ENCODE measurements around the gene TRMT11. TPM values are rescaled to one million over a fixed set of nuclear protein-coding genes. Genes with fewer than 3 reads are reported as not detected.

Gene TRMT11
- total RNA-seq (10 to 100 TPM; 30.4 to 34.3 TPM), polyA plus RNA-seq (10 to 100 TPM; 13.9 to 23.0 TPM)
- long read RNA-seq, donor 1, transcript TRMT11-201 (13 exons, 1,565 nt): major isoform, 34 of 68 reads
- long read RNA-seq, donor 1, partial matches to known transcripts: 4 of 68 reads
- long read RNA-seq, donor 1, other reads (novel, unspliced or antisense): 29 of 68 reads
- long read RNA-seq, donor 2, transcript TRMT11-201 (13 exons, 1,565 nt): major isoform, 7 of 21 reads
- long read RNA-seq, donor 2, partial matches to known transcripts: 3 of 21 reads
- long read RNA-seq, donor 2, other reads (novel, unspliced or antisense): 11 of 21 reads

GRCh38 chr6:125986301-125987025 lies at the start of gene TRMT11:
TRMT11 (plus strand) TSS chr6:125986540; CDS start chr6:125986551, 11 bp downstream.
- no peaks in the 10 kb centered on the region for H3K36me3 ChIP-seq (ENCODE audit: control insufficient read depth in 1 of 2, insufficient read depth in 2 of 2, low read length in 1 of 2)
- H3K4me1 ChIP-seq (ENCODE audit: control insufficient read depth in 1 of 2, insufficient read depth in 2 of 2, low read length in 2 of 2): peaks cover 4 to 5% of the 10 kb centered on the region in 2 donors
- H3K27me3 ChIP-seq (ENCODE audit: control insufficient read depth in 1 of 2, insufficient read depth in 2 of 2, low read length in 1 of 2): no peaks in the 10 kb centered on the region
- ATAC-seq (ENCODE audit: low FRiP score) (peak; percentile 96), DNase-seq (peak; percentile 91 to 95)
- H3K27ac ChIP-seq (ENCODE audit: low read depth in 1 of 2, low read length in 2 of 2): peak within 1 kb of the TSS; percentile 2 to 18
- intact Hi-C loops (cut with DNase I): no loop called here
- H3K9me3 ChIP-seq (ENCODE audit: control insufficient read depth, low read length): no peaks in the 10 kb centered on the region
- 0% methylated on average over 52 of the region's 52 CpGs for WGBS, 2 donors
- H3K4me3 ChIP-seq (ENCODE audit: low read length in 2 of 2): peak within 1 kb of the TSS; percentile 51 to 92

GRCh38 chr6:125939026-125939425 lies 47.3 kb upstream of the TRMT11 start:
- H3K36me3 ChIP-seq (ENCODE audit: control insufficient read depth in 1 of 2, insufficient read depth in 2 of 2, low read length in 1 of 2): no peaks in the 10 kb centered on the region
- H3K27me3 ChIP-seq (ENCODE audit: control insufficient read depth in 1 of 2, insufficient read depth in 2 of 2, low read length in 1 of 2): no peaks in the 10 kb centered on the region
- whole genome bisulfite sequencing, 2 donors: 83 to 94% methylated on average over 1 of the region's 1 CpG
- no peak overlapping the region for H3K27ac ChIP-seq (ENCODE audit: low read depth in 1 of 2, low read length in 2 of 2)
- no peak overlapping the region for H3K4me3 ChIP-seq (ENCODE audit: low read length in 2 of 2)
- intact Hi-C loops (cut with DNase I): no loop called here
- DNase-seq: no peak
- no peak for ATAC-seq (ENCODE audit: low FRiP score)
- H3K4me1 ChIP-seq (ENCODE audit: control insufficient read depth in 1 of 2, insufficient read depth in 2 of 2, low read length in 2 of 2): no peaks in the 10 kb centered on the region
- no peaks in the 10 kb centered on the region for H3K9me3 ChIP-seq (ENCODE audit: control insufficient read depth, low read length)

GRCh38 chr6:125939791-125940190 lies 46.5 kb upstream of the TRMT11 start:
- ATAC-seq (ENCODE audit: low FRiP score) (no peak), DNase-seq (no peak)
- intact Hi-C loops (cut with DNase I): no loop called here
- H3K4me3 ChIP-seq (ENCODE audit: low read length in 2 of 2): no peak overlapping the region
- 88 to 90% methylated on average over 2 of the region's 2 CpGs for WGBS, 2 donors
- H3K4me1 ChIP-seq (ENCODE audit: control insufficient read depth in 1 of 2, insufficient read depth in 2 of 2, low read length in 2 of 2): no peaks in the 10 kb centered on the region
- no peak overlapping the region for H3K27ac ChIP-seq (ENCODE audit: low read depth in 1 of 2, low read length in 2 of 2)
- no peaks in the 10 kb centered on the region for H3K9me3 ChIP-seq (ENCODE audit: control insufficient read depth, low read length)
- no peaks in the 10 kb centered on the region for H3K27me3 ChIP-seq (ENCODE audit: control insufficient read depth in 1 of 2, insufficient read depth in 2 of 2, low read length in 1 of 2)
- H3K36me3 ChIP-seq (ENCODE audit: control insufficient read depth in 1 of 2, insufficient read depth in 2 of 2, low read length in 1 of 2): no peaks in the 10 kb centered on the region

- ATAC-seq (ENCODE audit: low FRiP score) (no peak), DNase-seq (no peak)
- H3K27me3 ChIP-seq (ENCODE audit: control insufficient read depth in 1 of 2, insufficient read depth in 2 of 2, low read length in 1 of 2): no peaks in the 10 kb centered on the region
- 46 to 50% methylated on average over 5 of the region's 5 CpGs for WGBS, 2 donors
- H3K27ac ChIP-seq (ENCODE audit: low read depth in 1 of 2, low read length in 2 of 2): no peak overlapping the region
- intact Hi-C loops (cut with DNase I): no loop called here
- H3K4me1 ChIP-seq (ENCODE audit: control insufficient read depth in 1 of 2, insufficient read depth in 2 of 2, low read length in 2 of 2): peaks cover 0 to 2% of the 10 kb centered on the region in 2 donors
- no peaks in the 10 kb centered on the region for H3K36me3 ChIP-seq (ENCODE audit: control insufficient read depth in 1 of 2, insufficient read depth in 2 of 2, low read length in 1 of 2)
- H3K9me3 ChIP-seq (ENCODE audit: control insufficient read depth, low read length): no peaks in the 10 kb centered on the region
- no peak overlapping the region for H3K4me3 ChIP-seq (ENCODE audit: low read length in 2 of 2)
Measured at GRCh38 chr6:125940247-125941041, 45.9 kb upstream of the TRMT11 start.

GRCh38 chr6:125942672-125943527 lies 43.4 kb upstream of the TRMT11 start:
- no peak overlapping the region for H3K4me3 ChIP-seq (ENCODE audit: low read length in 2 of 2)
- DNase-seq: no peak
- no peak for ATAC-seq (ENCODE audit: low FRiP score)
- no peak overlapping the region for H3K27ac ChIP-seq (ENCODE audit: low read depth in 1 of 2, low read length in 2 of 2)
- no peaks in the 10 kb centered on the region for H3K36me3 ChIP-seq (ENCODE audit: control insufficient read depth in 1 of 2, insufficient read depth in 2 of 2, low read length in 1 of 2)
- WGBS, 2 donors: 92 to 93% methylated on average over 10 of the region's 10 CpGs
- intact Hi-C loops (cut with DNase I): no loop called here
- peaks cover 0 to 3% of the 10 kb centered on the region in 2 donors for H3K4me1 ChIP-seq (ENCODE audit: control insufficient read depth in 1 of 2, insufficient read depth in 2 of 2, low read length in 2 of 2)
- no peaks in the 10 kb centered on the region for H3K27me3 ChIP-seq (ENCODE audit: control insufficient read depth in 1 of 2, insufficient read depth in 2 of 2, low read length in 1 of 2)
- H3K9me3 ChIP-seq (ENCODE audit: control insufficient read depth, low read length): no peaks in the 10 kb centered on the region

GRCh38 chr6:125943528-125944433 lies 42.6 kb upstream of the TRMT11 start:
- H3K9me3 ChIP-seq (ENCODE audit: control insufficient read depth, low read length): no peaks in the 10 kb centered on the region
- no peaks in the 10 kb centered on the region for H3K27me3 ChIP-seq (ENCODE audit: control insufficient read depth in 1 of 2, insufficient read depth in 2 of 2, low read length in 1 of 2)
- peaks cover 0 to 3% of the 10 kb centered on the region in 2 donors for H3K4me1 ChIP-seq (ENCODE audit: control insufficient read depth in 1 of 2, insufficient read depth in 2 of 2, low read length in 2 of 2)
- H3K4me3 ChIP-seq (ENCODE audit: low read length in 2 of 2): no peak overlapping the region
- WGBS, 2 donors: 90 to 91% methylated on average over 4 of the region's 4 CpGs
- no peak for ATAC-seq (ENCODE audit: low FRiP score)
- H3K27ac ChIP-seq (ENCODE audit: low read depth in 1 of 2, low read length in 2 of 2): no peak overlapping the region
- H3K36me3 ChIP-seq (ENCODE audit: control insufficient read depth in 1 of 2, insufficient read depth in 2 of 2, low read length in 1 of 2): no peaks in the 10 kb centered on the region
- no peak for DNase-seq
- intact Hi-C loops (cut with DNase I): no loop called here

GRCh38 chr6:125944434-125944816 lies 41.9 kb upstream of the TRMT11 start:
- DNase-seq: peak; percentile 74 to 86
- peak; percentile 86 for ATAC-seq (ENCODE audit: low FRiP score)
- intact Hi-C loops (cut with DNase I): no loop called here
- no peaks in the 10 kb centered on the region for H3K9me3 ChIP-seq (ENCODE audit: control insufficient read depth, low read length)
- H3K4me3 ChIP-seq (ENCODE audit: low read length in 2 of 2): no peak overlapping the region
- 6 to 10% methylated on average over 5 of the region's 5 CpGs for WGBS, 2 donors
- no peak overlapping the region for H3K27ac ChIP-seq (ENCODE audit: low read depth in 1 of 2, low read length in 2 of 2)
- no peaks in the 10 kb centered on the region for H3K36me3 ChIP-seq (ENCODE audit: control insufficient read depth in 1 of 2, insufficient read depth in 2 of 2, low read length in 1 of 2)
- peaks cover 0 to 3% of the 10 kb centered on the region in 2 donors for H3K4me1 ChIP-seq (ENCODE audit: control insufficient read depth in 1 of 2, insufficient read depth in 2 of 2, low read length in 2 of 2)
- no peaks in the 10 kb centered on the region for H3K27me3 ChIP-seq (ENCODE audit: control insufficient read depth in 1 of 2, insufficient read depth in 2 of 2, low read length in 1 of 2)

All from aorta (tissue), 5 donors.